ENCODE measurements around the gene FGD2. TPM values are rescaled to one million over a fixed set of nuclear protein-coding genes. Genes with fewer than 3 reads are reported as not detected.

The FGD2 gene
- total RNA-seq, 2 donors from 2014 or later = 10.1 to 11.9 TPM

GRCh38 chr6:37030599-37030998 is 25.1 kb downstream of the FGD2 start:
- no peak for TF ChIP-seq CTCF (IDR thresholded peaks at IDR 0.05)
- TF ChIP-seq POLR2A (IDR thresholded peaks at IDR 0.05) = no peak
- WGBS, 2 donors = 73 to 82% methylated on average over 2 of the region's 2 CpGs
- H3K27me3 ChIP-seq = no peaks in the 10 kb centered on the region
- intact Hi-C loops (cut with DNase I) = no loop called here
- no peak overlapping the region for H3K4me3 ChIP-seq
- H3K4me1 ChIP-seq = no peaks in the 10 kb centered on the region
- no peak for ATAC-seq
- H3K27ac ChIP-seq = no peak overlapping the region
- no peaks in the 10 kb centered on the region for H3K36me3 ChIP-seq (replicated peaks in 1 of 2; ENCODE audit: insufficient read depth in 1 of 2, low read depth in 2 of 2)
- no peaks in the 10 kb centered on the region for H3K9me3 ChIP-seq
- no peak for DNase-seq

GRCh38 chr6:37032239-37032638 is 26.8 kb downstream of the FGD2 start:
- no peaks in the 10 kb centered on the region for H3K27me3 ChIP-seq
- no peak for TF ChIP-seq POLR2A (IDR thresholded peaks at IDR 0.05)
- TF ChIP-seq CTCF (IDR thresholded peaks at IDR 0.05) = no peak
- no peak overlapping the region for H3K4me3 ChIP-seq
- H3K9me3 ChIP-seq = no peaks in the 10 kb centered on the region
- no peaks in the 10 kb centered on the region for H3K4me1 ChIP-seq
- 73 to 75% methylated on average over 7 of the region's 7 CpGs for WGBS, 2 donors
- H3K36me3 ChIP-seq (replicated peaks in 1 of 2; ENCODE audit: insufficient read depth in 1 of 2, low read depth in 2 of 2) = no peaks in the 10 kb centered on the region
- ATAC-seq = no peak
- no peak for DNase-seq
- intact Hi-C loops (cut with DNase I) = no loop called here
- no peak overlapping the region for H3K27ac ChIP-seq

GRCh38 chr6:37033255-37033654 is 27.8 kb downstream of the FGD2 start:
- DNase-seq (no peak), ATAC-seq (no peak)
- H3K9me3 ChIP-seq = no peaks in the 10 kb centered on the region
- intact Hi-C loops (cut with DNase I) = no loop called here
- no peaks in the 10 kb centered on the region for H3K36me3 ChIP-seq (replicated peaks in 1 of 2; ENCODE audit: insufficient read depth in 1 of 2, low read depth in 2 of 2)
- H3K27me3 ChIP-seq = no peaks in the 10 kb centered on the region
- WGBS, 2 donors = 71 to 73% methylated on average over 7 of the region's 7 CpGs
- TF ChIP-seq POLR2A (IDR thresholded peaks at IDR 0.05) (no peak), CTCF (IDR thresholded peaks at IDR 0.05) (no peak)
- no peak overlapping the region for H3K27ac ChIP-seq
- no peak overlapping the region for H3K4me3 ChIP-seq
- peaks cover 6% of the 10 kb centered on the region for H3K4me1 ChIP-seq

- Histone ChIP-seq H3K9me3 (no peaks in the 10 kb centered on the region), H3K27ac (no peak overlapping the region), H3K36me3 (replicated peaks in 1 of 2; ENCODE audit: insufficient read depth in 1 of 2, low read depth in 2 of 2) (no peaks in the 10 kb centered on the region), H3K27me3 (no peaks in the 10 kb centered on the region), H3K4me3 (no peak overlapping the region), H3K4me1 (peaks cover 14% of the 10 kb centered on the region)
- 86% methylated on average over 8 of the region's 8 CpGs for WGBS, 2 donors
- ATAC-seq (no peak), DNase-seq (no peak)
- intact Hi-C loops (cut with DNase I) = no loop called here
- TF ChIP-seq POLR2A (IDR thresholded peaks at IDR 0.05) (no peak), CTCF (IDR thresholded peaks at IDR 0.05) (no peak)
Measured at GRCh38 chr6:37033819-37034795, 28.7 kb downstream of the FGD2 start.

All from body of pancreas (tissue), 4 donors.